HG03108 (cell line): Measurements from ENCODE around the gene SCN4B.
"Not testable (repeated sequence)": the region's sequence is repeated elsewhere in the genome, so short reads cannot be mapped to it uniquely, and the experiment has no call there.

Source experiments
- ATAC-seq: cut with Tn5 transposase; IDR thresholded peaks from one replicate; pipeline ENCODE4 v1.9.1; 2021; ENCODE audit warnings: moderate library complexity; ENCODE audit not compliant: unreplicated experiment

SCN4B gene, protein sequence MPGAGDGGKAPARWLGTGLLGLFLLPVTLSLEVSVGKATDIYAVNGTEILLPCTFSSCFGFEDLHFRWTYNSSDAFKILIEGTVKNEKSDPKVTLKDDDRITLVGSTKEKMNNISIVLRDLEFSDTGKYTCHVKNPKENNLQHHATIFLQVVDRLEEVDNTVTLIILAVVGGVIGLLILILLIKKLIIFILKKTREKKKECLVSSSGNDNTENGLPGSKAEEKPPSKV

DNA sequence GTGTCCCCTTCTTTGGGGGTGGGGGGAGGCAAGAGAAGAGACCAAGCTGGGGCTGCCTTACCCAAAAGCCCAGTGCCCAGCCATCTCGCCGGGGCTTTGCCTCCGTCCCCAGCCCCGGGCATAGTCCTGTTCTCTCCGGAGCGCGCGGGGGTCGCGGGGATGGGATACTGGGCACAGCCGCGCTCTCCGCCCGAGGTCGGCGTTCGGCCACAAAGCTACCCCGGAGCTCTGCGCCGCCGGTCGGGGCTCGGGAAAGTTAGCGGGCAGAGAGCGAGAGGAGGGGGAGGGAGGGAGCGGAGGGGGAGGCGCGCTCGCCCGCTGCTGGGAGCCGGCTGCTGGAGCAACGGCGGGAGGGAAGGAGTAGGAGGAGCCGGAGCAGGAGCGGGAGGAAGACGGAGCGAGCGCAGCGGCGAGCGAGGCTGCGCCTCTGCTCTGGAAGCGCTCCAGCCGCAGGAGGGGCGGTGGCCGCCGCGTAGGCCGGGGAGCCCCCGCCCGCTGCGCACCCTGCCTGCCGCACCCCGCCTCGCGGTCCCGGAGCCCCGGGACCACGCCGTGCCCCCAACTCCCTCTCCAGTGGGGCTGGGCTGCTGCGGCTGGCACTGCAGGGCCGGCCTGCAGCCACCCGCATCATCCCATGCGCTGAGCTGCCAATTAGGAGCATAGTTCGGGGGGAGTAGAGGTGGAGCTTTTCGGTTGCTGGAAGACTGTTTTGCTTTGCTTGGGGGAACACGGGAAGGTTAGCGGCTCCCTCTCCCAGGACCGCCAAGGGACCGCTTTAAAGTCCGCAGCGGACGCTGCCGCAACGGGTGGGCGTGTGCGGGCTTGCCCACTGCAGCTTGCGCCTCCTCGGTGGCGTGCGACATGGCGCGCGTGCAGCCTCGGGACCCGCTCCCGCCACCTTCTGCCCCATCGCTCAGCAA lies at the start of gene SCN4B:
Gene SCN4B (minus strand): TSS at position 272 of the 920 bp plus-strand sequence. CDS start 150 bp downstream, at position 122.
- no peak for ATAC-seq

DNA sequence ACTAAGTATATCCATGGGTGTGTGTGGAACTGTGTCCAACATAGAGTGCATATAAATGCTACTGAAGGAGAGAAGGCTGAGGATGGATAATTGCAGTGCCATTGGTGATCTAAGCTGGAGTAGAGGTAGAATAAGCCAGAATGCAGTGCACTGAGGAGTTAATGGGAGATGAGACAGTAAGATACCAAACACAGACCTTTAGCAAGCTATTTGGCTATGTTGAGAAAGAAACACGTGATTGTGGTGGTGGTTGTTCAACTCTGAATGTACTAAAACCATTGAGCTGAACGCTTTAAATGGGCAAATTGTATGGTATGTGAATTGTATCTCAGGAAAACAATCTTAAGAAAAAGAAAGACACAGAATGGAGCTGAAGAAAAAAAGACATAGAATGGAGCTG lies 49.3 kb upstream of the SCN4B start:
- ATAC-seq: no peak

DNA sequence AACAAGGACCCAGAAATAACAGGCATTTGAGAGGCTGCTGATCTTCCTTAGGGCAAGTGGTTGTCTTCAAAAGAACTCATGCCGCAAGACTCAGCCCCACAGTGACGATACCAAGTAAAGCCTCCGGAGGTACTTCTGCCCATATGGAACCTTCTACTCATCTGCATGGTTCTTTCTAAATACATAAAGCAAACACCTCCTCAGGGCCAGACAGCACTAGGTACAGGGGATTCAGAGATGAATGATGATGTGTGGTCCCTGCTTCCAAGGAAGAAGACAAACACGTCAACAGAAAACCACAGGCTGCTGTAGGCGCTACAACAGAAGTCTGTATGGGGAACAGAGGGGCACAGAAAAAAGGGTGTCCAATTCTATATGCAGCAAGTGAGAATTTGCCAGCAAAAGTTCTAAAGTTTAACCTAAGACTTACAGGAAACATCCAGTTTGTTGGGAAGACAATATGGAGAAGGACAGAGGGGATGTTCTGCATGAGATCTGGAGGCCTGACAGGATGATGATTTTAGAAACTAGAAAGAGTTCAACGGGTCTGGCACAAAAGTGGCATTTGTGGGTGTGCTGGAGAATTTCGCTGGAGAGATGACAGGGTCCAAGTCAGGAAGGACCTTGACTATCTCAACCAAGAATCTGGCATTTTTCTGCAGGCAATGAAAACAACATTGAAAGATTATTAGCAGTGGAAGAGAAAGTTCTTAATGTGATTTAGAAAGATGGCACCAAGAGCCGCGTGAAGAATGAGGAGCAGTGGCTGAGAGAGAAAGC lies 48.5 kb upstream of the SCN4B start:
- ATAC-seq: no peak

DNA sequence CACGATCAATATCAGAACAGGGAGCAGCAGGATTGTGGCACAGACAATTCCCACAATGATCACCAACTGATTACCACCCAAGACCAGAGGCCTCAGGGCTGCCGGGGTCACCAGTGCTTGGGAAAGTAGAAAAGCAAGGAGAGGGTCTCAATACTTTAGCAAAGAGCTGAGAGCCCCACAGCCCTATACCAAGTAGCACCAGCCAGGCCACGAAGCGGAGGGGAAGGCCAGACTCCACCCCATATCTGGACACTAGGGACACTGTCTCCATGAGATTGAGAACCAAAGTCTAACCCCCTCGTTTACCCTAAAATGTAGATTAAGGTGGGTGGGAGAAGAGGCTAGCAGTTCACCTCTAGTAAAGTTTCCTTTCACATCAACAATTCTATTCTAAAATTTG lies 47.9 kb upstream of the SCN4B start:
- ATAC-seq: no peak

DNA sequence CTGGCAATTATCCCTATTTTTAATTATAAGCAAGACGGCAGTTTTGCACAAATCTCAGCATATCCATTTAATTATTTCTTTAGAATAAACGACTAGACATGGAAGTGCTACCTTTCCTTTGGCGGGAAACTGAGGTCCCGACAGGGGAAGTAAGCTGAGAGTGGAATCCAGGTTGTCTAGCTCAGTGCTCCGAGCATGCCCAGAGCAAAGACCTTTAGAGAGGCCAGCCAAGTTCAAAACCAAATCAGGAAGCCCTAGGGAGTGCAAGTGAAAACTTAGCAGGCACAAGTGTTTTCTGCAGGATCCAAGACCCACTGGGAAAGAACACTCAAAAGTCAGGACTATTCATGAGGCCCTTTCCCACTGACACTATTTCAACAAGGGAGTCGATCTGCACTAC lies 46.5 kb upstream of the SCN4B start:
- no peak for ATAC-seq

DNA sequence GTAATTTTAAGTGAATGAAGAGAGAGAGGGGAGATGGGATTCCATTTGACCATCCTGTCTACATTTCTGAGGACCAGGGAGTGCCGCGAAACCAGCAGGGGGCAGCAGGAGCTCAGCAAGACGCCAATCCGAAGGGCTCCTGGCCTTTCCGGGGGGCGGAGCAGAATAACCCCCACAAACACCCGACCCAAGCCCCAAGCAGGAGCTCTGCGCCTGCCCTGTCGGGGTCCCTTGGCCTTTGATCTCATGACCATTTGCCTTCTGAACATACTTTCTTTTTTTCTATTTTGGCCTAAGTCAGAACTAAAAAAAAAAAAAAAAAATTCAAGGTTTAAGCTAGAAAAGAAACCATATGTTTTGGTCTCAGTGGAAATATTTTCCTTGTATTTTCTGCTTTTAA lies 45.7 kb upstream of the SCN4B start:
- ATAC-seq: no peak

DNA sequence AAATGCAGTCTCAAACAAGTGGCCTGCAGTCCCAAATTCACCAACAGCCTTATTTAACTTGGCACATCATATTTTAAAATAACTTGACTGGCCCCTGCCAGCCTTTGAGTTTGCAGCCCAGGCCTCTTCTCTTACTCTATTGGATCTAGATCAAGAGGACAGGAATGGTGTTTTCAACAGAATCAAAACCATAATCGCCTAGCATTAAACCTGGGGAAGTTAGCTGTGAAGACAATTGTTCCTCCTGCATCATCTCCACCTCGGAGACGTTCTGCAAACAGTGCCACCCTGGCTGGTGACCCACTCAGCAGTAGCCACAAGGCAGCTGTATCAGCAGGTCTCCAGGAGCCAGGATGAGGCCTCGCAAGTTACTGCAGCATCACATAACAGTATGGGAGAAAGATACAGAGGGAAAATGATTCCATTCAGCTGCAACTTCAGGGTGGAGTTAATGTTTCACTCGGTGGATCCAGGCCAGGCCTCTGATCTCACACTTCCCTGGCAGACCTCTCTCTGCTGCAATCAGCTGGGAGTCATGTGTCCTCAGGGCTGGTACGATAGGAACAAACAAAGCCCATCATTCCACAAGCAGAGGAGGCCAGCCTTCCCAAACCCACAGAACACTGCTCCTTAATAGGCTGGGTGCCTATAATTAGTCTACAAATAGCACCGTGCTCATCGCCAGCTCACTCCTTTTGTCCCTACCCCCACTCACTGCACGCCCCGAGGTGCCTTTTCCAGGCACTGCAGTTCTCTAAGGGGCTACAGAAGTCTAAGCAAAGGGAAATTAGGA lies 42.4 kb upstream of the SCN4B start:
- ATAC-seq: no peak

DNA sequence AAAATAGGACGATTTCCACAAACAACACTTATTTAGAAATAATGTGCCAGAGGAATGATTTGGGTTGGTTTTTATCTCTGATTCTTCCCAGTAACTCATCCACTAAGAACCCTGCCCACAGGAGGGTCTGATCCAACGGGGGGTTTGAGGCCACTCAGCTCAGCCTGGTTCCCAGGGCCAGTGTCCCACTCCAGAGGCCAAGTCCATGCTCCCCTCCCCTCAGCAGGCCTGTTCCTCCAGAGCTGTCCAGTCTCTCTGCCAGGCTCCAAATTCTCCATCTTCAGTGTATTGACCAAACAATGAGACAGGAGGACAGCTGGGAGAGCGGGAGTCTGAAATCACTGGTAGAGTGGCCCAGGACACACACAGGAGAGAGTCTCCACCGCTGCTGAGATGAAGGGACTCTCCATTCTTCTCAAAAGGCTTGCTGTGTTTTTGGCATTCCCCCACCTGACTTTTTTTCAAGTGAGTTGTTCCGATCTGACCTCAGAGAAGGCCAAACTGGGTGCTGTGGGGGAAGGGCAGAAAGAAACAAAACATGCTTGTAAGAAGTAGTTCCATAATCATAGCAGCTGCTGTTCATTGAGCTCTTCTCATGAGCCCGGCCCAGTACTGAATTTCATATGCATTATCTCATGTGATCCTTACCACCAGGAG lies 41.4 kb upstream of the SCN4B start:
- ATAC-seq: no peak

DNA sequence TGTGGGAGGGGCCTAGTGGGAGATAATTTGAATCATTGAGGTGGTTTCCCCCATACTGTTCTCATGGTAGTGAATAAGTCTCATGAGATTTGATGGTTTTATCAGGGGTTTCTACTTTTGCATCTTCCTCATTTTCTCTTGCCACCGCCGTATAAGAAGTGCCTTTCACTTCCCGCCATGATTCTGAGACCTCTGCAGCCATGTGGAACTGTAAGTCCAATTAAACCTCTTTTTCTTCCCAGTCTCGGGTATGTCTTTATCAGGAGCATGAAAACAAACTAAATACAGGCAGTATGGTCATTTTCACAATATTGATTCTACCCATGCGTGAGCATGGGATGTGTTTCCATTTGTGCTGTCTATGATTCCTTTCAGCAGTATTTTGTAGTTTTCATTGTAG lies 40.2 kb upstream of the SCN4B start:
- ATAC-seq: not testable (repeated sequence)

DNA sequence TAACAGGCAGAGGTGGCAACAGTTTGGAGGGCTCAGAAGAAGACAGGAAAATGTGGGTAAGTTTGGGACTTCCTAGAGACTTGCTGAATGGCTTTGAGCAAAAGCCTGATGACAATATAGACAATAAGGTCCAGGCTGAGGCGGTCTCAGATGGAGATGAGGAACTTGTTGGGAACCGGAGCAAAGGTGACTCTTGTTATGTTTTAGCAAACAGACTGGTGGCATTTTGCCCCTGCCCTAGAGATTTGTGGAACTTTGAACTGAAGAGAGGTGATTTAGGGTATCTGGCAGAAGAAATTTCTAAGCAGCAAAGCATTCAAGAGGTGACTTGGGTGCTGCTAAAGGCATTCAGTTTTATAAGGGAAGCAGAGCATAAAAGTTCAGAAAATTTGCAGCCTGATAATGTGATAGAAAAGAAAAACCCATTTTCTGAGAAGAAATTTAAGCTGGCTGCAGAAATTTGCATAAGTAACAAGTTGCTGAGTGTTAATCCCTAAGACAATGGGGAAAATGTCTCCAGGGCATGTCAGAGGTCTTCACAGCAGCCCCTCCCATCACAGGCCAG lies 38.4 kb upstream of the SCN4B start:
- ATAC-seq: not testable (repeated sequence)

DNA sequence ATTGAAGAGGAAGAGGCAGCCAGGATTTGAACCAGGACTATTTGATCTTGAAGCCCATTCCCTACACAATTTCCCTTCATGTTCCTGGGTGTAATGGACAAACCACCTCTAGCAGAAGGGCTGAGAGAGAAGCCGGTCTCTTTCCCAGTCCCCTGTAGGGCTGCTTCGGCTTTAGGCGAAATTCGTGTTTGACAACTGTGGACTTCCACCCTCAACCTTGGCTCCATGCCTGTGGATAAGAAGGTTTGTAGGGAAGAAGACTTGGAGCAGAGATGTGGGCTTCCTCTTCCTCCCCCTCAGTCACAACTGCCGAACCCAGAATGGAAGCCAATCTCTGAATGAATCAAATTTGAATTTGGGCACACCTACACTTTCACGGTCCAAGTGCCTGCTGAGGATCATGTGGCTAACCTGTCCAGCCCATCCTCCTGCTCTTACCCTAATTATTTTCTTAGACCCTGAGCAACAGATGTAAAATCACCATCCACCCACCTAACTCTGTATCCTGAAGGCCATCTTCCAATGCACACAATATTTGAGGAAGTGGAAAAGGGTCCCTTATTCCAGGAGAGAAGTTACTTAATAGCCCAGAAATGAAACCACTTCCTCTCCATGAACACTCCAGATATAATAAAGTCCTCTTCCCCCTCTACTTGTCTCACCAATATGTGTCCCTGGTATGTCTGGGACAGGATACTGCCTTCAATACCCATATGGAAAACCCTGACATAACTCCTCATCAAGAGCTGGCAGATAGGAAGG lies 33.9 kb upstream of the SCN4B start:
- no peak for ATAC-seq

DNA sequence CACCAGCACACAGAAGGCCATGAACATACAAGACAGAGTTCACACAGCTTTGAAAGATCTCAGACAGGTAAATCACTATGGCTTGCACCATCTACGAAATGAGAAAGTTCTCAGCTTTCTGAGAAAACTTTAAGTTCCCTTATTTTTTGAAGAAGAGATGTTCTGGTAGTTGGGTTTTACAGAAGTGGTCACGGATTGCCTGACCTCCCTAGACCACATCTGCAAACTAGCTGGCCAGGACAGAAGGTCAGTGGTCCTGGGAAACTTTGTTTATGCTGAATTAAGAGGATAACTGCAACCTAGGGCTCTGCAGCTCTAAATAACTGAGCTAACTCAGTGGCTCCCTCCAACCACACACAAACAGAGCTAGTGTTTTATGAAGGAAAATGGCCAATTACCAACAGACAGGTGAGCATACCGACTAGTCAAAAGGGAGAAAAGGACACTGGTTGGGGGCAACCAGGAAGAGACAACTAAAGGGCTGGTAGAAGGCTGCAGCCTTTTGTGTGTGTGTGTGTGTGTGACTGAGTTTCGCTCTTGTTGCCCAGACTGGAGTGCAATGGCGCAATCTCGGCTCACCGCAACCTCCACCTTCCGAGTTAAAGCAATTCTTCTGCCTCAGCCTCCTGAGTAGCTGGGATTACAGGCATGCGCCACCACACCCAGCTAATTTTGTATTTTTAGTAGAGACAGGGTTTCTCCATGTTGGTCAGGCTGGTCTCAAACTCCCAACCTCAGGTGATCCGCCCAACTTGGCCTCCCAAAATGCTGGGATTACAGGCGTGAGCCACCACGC lies 32.4 kb upstream of the SCN4B start:
- ATAC-seq: no peak

DNA sequence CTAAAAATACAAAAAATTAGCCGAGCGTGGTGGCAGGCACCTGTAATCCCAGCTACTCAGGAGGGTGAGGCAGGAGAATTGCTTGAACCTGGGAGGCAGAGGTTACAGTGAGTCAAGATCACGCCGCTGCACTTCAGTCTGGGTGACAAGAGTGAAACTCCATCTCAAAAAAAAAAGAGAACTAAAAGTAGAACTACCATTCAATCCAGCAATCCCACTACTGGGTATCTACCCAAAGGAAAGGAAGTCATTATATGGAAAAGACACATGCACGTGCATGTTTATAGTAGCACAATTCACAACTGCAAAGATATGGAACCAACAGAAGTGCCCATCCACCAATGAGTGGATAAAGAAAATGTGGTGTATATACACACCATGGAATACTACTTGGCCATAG lies 31.1 kb upstream of the SCN4B start:
- not testable (repeated sequence) for ATAC-seq

DNA sequence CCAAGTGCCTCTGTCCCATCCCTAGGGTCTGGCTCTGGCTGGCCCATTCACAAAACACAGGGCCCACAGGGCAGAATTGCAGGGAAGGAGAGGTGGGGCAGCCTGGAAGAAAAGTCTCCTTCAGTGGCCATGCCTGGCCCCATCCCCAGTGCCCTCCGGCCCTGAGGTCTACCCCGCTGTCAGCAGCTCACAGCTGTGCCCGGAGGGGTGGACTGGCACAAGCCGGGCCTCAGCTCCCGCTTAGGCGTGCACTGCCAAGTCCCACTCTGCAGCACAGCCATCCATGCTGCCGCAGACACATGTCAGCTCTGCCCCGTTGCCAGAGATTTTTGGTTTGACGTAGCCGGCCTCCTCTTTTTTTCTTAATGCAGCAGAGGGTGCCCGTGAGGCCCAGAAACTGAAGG lies 27.7 kb upstream of the SCN4B start:
- ATAC-seq: no peak

DNA sequence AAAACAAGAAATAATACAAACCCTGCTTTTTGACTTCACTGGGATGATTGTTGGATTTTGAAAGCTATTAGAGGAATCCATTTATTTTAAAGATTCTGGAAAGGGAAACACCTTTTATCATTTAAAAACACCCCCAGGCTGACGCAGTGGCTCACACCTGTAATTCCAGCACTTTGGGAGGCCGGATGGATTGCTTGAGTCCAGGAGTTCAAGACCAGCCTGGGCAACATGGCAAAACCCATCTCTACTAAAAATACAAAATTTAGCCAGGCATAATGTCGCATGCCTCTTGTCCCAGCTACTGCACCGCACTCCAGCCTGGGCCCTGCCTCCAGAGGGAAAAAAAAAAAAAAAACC lies 24.1 kb upstream of the SCN4B start:
- ATAC-seq: no peak

DNA sequence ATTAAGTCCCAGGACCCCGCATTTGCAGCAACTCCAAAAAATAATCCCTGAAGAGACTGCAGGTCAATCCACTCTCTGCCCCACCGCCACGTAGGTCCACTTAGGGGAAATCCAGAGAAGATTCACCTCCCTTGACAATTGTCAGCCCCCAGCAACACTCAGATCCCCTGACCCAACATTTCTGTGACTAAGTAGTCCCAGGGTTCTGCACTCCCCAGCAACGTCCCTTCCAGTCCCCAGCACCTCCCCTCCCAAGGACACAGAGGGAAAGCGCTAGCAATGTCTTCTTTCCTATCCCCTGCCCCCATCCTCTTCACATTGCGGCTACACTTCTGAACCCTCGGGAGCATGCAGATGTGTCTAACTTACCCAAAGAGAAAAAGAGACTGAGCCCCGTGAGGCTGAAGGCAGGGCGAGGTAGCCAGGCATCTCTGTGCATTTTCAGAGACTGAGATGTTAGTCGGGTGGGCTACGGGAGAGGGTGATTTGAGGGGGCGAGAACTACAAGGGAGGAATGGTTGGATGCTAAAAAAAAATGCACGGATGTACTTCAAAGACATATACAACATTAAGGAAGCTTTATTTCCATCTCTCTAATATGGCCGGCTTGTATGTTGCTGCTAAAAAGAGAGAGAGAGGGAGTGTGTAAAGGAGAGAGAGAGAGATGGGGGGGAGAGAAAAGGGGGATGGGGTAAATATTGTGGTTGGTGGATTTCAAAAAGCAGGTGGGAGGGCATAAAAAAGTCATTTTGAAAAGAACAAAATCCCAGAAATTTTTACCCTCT lies 23.6 kb upstream of the SCN4B start, which contains the start of gene SCN2B:
Gene SCN2B (minus strand): TSS at position 647 of the 785 bp plus-strand sequence. CDS start 208 bp downstream, at position 439.
- no peak for ATAC-seq
